GM12891 (cell line): ENCODE measurements around the gene MMP24OS.

Source experiments
- POLR2A ChIP-seq: IDR thresholded peaks from 2 replicates; pipeline ENCODE4 v1.6.1; 2011; ENCODE audit warnings: low read depth, low read length, control low read depth
- POLR2AphosphoS5 ChIP-seq: IDR thresholded peaks from 2 replicates; pipeline ENCODE4 v1.6.1; 2011; ENCODE audit warnings: low read depth, low read length, control low read depth
- SPI1 ChIP-seq: IDR thresholded peaks from 2 replicates; pipeline ENCODE4 v1.6.1; 2011; ENCODE audit warnings: low read depth, low read length, control low read depth
- TAF1 ChIP-seq: IDR thresholded peaks from 2 replicates; pipeline ENCODE4 v1.6.1; 2011; ENCODE audit warnings: low read depth, low read length, control low read depth

- TF ChIP-seq TAF1: no peak
- TF ChIP-seq POLR2A: no peak
- TF ChIP-seq POLR2AphosphoS5: no peak
- no peak for TF ChIP-seq SPI1
Measured at GRCh38 chr20:35294293-35294685, 16.4 kb upstream of the MMP24OS start.
